ENCODE measurements around the gene NEK6.
"Not testable (repeated sequence)": the region's sequence is repeated elsewhere in the genome, so short reads cannot be mapped to it uniquely, and the experiment has no call there.

NEK6 gene

DNA sequence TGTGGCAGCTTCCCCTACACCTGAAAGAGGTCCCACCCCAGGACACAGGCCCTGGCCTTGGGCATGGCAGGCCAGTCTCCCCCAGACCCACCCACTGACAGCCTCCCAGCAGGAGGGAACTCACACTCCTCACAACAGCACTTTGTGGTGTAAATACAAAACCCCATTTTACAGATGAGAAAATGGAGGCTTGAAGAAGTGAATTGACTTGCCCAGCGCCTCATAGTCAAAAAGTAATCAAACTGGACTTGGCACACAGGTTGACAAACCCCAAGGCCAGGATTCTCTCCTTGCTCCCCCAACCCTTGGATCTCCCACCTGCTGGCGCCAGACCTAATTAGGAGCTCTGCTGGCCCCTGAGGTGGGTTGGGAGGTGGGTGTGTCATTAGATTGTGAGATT is 29.2 kb upstream of the NEK6 start:
- TF ChIP-seq, protein P1, sequence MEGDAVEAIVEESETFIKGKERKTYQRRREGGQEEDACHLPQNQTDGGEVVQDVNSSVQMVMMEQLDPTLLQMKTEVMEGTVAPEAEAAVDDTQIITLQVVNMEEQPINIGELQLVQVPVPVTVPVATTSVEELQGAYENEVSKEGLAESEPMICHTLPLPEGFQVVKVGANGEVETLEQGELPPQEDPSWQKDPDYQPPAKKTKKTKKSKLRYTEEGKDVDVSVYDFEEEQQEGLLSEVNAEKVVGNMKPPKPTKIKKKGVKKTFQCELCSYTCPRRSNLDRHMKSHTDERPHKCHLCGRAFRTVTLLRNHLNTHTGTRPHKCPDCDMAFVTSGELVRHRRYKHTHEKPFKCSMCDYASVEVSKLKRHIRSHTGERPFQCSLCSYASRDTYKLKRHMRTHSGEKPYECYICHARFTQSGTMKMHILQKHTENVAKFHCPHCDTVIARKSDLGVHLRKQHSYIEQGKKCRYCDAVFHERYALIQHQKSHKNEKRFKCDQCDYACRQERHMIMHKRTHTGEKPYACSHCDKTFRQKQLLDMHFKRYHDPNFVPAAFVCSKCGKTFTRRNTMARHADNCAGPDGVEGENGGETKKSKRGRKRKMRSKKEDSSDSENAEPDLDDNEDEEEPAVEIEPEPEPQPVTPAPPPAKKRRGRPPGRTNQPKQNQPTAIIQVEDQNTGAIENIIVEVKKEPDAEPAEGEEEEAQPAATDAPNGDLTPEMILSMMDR (IDR thresholded peaks at IDR 0.05): no peak
- TF ChIP-seq ZFX (IDR thresholded peaks at IDR 0.05; ENCODE audit: borderline replicate concordance): no peak
- H3K27ac ChIP-seq: no peak overlapping the region

DNA sequence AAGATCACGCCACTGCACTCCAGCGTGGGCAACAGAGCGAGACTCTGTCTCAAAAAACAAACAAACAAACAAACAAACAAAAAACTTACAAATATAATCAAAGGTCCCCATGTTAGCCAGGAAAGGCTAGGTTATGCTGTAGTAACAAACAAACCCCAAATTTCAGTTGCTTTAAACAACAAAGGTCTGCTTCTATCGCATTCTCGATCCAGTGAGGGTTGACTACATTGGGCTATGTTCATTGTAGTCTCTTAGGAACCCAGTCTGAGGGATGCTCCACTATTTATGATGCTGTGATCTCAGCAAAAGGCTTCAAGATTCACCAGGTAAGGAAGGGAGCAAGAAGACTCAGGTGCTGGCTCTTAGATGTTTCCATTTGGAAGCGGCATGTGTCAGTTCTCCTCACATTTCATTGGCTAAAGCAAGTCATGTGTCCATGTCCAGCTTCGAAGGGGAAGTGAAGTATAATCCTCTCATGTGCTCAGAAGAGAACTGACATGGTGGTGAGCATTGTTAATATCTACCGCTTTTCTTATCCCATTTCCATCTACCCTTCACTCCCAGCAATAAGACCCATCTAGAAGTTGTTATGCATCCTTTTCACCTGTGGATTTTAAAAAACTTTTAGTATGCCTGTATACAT is 26.5 kb upstream of the NEK6 start:
- H3K27ac ChIP-seq: no peak overlapping the region
- TF ChIP-seq, protein P1 (IDR thresholded peaks at IDR 0.05): no peak
- TF ChIP-seq ZFX (IDR thresholded peaks at IDR 0.05; ENCODE audit: borderline replicate concordance): no peak

DNA sequence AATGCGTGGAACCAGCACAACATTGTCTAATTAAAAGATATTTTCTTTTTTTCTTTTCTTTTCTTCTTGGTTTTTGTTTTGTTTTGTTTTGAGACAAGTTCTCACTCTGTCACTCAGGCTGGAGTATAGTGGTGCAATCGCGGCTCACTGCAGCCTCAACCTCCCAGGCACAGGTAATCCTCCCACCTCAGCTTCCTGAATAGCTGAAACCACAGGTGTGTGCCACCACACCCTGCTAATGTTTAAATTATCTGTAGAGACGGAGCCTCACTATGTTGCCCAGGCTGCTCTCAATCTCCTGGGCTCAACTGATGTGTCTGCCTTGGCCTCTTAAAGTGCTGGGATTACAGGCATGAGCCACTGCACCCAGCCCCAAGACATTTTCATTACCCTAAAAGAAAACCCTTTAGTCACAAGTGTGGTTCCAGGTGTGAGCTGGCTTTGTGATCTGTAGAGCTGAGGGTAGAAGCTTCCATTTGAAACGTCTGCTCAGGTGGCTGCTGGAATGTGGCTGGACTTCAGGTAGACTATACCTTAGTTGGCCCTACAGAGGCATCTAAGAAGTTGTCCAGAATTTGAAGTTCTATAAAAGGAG is 19.1 kb upstream of the NEK6 start:
- TF ChIP-seq, protein P1 (IDR thresholded peaks at IDR 0.05): no peak
- no peak overlapping the region for H3K27ac ChIP-seq

DNA sequence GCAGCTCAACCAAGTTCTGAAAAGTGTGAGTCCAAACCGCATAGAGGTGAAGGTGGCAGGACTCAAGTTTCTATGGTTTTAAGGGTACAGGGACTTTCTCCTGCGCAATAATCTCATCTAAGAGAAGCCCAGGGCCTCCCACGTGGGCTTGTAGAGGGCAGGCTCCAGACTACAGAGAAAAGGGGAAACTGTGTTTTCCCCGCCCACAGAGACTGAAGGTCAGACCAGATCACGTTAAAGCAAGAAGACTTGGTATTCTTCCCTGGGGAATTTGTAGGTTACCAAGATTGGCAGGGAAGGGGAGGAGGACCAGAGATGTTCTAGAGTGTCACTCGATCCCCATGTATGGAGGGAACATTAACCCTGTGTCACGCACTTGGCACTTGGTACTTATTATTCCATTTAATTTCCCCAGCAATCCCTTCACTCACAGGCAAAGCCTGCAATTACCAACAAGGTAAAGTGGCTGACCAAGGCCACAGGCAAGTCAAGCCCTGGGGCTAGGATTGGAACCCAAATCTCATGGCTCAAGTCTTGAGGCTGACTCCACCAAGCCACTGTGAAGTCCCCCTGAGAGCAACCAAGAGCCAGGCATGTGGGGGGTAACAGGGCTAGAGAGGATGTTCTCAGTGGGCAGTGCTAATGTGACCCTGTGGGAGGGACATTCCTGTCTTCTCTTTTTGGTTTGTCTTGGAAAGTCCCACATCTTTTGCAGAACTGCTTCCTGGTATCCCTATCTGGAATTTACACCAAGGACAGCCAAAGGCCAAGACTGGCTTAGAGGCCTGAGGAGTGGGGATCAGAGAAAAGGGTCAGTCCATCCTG is 18.3 kb upstream of the NEK6 start:
- H3K27ac ChIP-seq: no peak overlapping the region
- TF ChIP-seq, protein P1 (IDR thresholded peaks at IDR 0.05): no peak
- TF ChIP-seq ZFX (IDR thresholded peaks at IDR 0.05; ENCODE audit: borderline replicate concordance): no peak

DNA sequence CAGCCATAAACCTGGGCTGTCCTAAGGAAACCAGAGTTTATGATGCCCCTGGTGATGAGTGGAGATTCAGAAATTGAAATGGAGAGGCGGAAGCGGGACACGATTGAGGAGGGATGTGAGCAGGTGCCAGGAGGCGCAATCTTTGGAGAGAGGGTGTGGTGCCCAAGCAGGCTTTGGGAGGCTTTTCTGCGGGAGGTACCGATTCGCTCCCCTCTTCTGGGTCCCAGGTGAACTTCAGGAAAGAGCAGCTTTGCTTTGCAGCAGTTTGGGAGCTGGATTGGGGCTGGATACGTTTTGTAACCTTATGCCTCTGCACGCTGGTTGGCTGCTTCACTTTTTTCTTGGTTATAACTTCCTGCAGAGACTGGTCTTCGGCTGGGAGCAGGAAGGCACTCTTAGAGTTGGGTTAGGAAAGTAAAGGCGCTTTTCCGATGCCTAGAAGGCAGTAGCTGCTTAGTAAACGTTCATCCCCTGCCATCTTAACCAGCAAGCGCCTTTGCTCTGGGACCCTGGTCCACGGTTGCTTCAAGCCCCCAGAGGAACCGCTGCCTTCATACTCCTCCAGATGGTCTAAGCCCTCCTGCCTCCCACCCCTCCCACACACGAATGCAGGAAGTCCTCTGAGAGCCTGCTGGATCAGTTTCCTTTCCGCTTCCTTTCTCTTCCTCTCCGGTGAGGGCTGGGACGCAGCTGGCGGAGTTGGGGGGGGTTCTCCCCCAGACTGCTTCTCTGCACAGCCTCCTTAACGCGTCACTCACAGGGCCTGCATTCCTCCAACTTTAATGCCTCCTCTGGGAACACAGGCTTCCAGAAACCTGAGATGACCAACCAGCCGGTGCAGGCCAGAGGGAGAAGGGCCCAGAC is 15.2 kb upstream of the NEK6 start:
- no peak overlapping the region for H3K27ac ChIP-seq
- no peak for TF ChIP-seq ZFX (IDR thresholded peaks at IDR 0.05; ENCODE audit: borderline replicate concordance)
- TF ChIP-seq, protein P1 (IDR thresholded peaks at IDR 0.05): no peak

DNA sequence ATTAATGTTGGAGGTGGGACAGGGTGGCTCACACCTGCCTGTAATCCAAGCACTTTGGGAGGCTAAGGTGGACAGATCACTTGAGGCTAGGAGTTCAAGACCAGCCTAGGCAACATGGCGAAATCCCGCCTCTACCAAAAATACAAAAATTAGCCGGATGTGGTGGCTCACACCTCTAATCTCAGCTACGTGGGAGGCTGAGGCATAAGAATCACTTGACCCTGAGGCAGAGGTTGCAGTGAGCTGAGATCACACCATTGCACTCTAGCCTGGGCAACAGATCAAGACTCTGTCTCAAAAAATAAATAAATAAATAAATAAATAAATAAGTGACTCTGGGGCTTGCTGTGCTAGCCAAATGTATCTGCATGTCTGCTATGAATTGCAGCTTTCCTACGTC is 10.4 kb upstream of the NEK6 start:
- not testable (repeated sequence) for H3K27ac ChIP-seq

DNA sequence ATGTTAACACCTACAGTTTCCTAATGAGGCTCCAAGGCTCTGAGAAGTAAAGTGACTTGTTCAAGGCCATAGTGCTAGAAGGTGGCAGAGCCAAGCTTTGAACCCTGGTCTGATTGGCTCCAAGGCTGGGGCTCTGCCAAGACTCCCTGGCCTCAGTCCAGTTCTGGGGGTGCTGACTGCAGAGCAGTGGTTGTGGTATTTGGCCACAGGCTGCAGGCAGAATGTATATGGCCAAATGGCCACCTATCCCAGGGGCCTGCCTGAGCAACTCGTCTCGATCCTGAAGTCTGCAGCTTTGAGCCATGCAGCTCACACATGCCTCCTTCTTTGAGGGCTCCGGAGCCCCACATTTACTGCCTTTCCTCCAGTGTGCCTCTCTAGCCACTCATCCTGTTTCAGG is 9.7 kb upstream of the NEK6 start:
- TF ChIP-seq, protein P1 (IDR thresholded peaks at IDR 0.05): no peak
- TF ChIP-seq ZFX (IDR thresholded peaks at IDR 0.05; ENCODE audit: borderline replicate concordance): no peak

More for the DNA sequence above, 9.7 kb upstream of the NEK6 start:
- no peak overlapping the region for H3K27ac ChIP-seq

All from 22Rv1 (cell line).